GM18517 (cell line): ENCODE data around the gene FBXL7.

Source experiments
- ATAC-seq: cut with Tn5 transposase; IDR thresholded peaks from one replicate; pipeline ENCODE4 v1.9.1; 2021; ENCODE audit warnings: mild to moderate bottlenecking, moderate library complexity; ENCODE audit not compliant: unreplicated experiment

FBXL7 gene

GRCh38 chr5:15610216-15610615 lies 110.2 kb downstream of the FBXL7 start:
- ATAC-seq: no peak

GRCh38 chr5:15611008-15611407 lies 111.0 kb downstream of the FBXL7 start:
- ATAC-seq: no peak

- ATAC-seq: no peak
These were observed 113.1 kb downstream of the FBXL7 start for GRCh38 chr5:15612915-15613635.

- ATAC-seq: no peak
These were observed 114.7 kb downstream of the FBXL7 start for GRCh38 chr5:15614679-15615078.

GRCh38 chr5:15615859-15616258 lies 115.9 kb downstream of the FBXL7 start:
- no peak for ATAC-seq

- ATAC-seq: no peak
These were observed 119.0 kb downstream of the FBXL7 start for GRCh38 chr5:15618938-15619337.

- no peak for ATAC-seq
These were observed 120.5 kb downstream of the FBXL7 start for GRCh38 chr5:15620501-15620900.

GRCh38 chr5:15621094-15621493 lies 121.1 kb downstream of the FBXL7 start:
- ATAC-seq: no peak

GRCh38 chr5:15623794-15624193 lies 123.8 kb downstream of the FBXL7 start:
- ATAC-seq: no peak

- no peak for ATAC-seq
These were observed 127.1 kb downstream of the FBXL7 start for GRCh38 chr5:15627109-15627508.

GRCh38 chr5:15627647-15628046 lies 127.7 kb downstream of the FBXL7 start:
- ATAC-seq: no peak

GRCh38 chr5:15630441-15630840 lies 130.5 kb downstream of the FBXL7 start:
- no peak for ATAC-seq

GRCh38 chr5:15634591-15635288 lies 134.8 kb downstream of the FBXL7 start:
- ATAC-seq: no peak

GRCh38 chr5:15635289-15635616 lies 135.3 kb downstream of the FBXL7 start:
- no peak for ATAC-seq

- no peak for ATAC-seq
These were observed 137.4 kb downstream of the FBXL7 start for GRCh38 chr5:15637345-15637744.

- ATAC-seq: no peak
These were observed 137.9 kb downstream of the FBXL7 start for GRCh38 chr5:15637886-15638285.

- no peak for ATAC-seq
These were observed 138.3 kb downstream of the FBXL7 start for GRCh38 chr5:15638296-15638695.

- ATAC-seq: no peak
These were observed 139.3 kb downstream of the FBXL7 start for GRCh38 chr5:15639288-15639687.

- no peak for ATAC-seq
These were observed 140.1 kb downstream of the FBXL7 start for GRCh38 chr5:15640116-15640515.

GRCh38 chr5:15643731-15644130 lies 143.8 kb downstream of the FBXL7 start:
- no peak for ATAC-seq

GRCh38 chr5:15645381-15646160 lies 145.6 kb downstream of the FBXL7 start:
- ATAC-seq: no peak

- ATAC-seq: no peak
These were observed 146.4 kb downstream of the FBXL7 start for GRCh38 chr5:15646371-15646770.
